T-helper 2 cell treated with Interferon-gamma antibody and Interleukin-4, amounts not matched to agents 100 ng/mL and 5 ng/mL, for 36 hours (primary cell): ENCODE measurements around the gene WFIKKN1. TPM values are rescaled to one million over a fixed set of nuclear protein-coding genes. Genes with fewer than 3 reads are reported as not detected.
"Not testable (repeated sequence)": the region's sequence is repeated elsewhere in the genome, so short reads cannot be mapped to it uniquely, and the experiment has no call there.

Experiments
- intact Hi-C: fragments of 100-400 bp; cut with micrococcal nuclease; formaldehyde crosslinking; loops from one replicate; pipeline ENCODE4 v1.15.1; 2023
- total RNA-seq: library from RNA; stranded (reverse); gene quantifications from 2 replicates; pipeline ENCODE4 v1.2.3, GENCODE V29; 2022

WFIKKN1 gene
- total RNA-seq, 1 donor from 2014 or later: 0.75 TPM

- intact Hi-C loops: no loop called here
Measured at GRCh38 chr16:595094-595528, 35.7 kb upstream of the WFIKKN1 start.

GRCh38 chr16:595942-596735 lies 34.6 kb upstream of the WFIKKN1 start:
- intact Hi-C loops: no loop called here

GRCh38 chr16:596736-597060 lies 34.1 kb upstream of the WFIKKN1 start:
- intact Hi-C loops: no loop called here

- intact Hi-C loops: not testable (repeated sequence)
Measured at GRCh38 chr16:597655-598054, 33.1 kb upstream of the WFIKKN1 start.

GRCh38 chr16:598823-599739 lies 31.7 kb upstream of the WFIKKN1 start:
- intact Hi-C loops: no loop called here

GRCh38 chr16:600781-601180 lies 30.0 kb upstream of the WFIKKN1 start:
- intact Hi-C loops: no loop called here

- intact Hi-C loops: no loop called here
Measured at GRCh38 chr16:603933-604332, 26.9 kb upstream of the WFIKKN1 start.

GRCh38 chr16:606656-607307 lies 24.0 kb upstream of the WFIKKN1 start:
- intact Hi-C loops: no loop called here

GRCh38 chr16:608019-608418 lies 22.8 kb upstream of the WFIKKN1 start:
- intact Hi-C loops: no loop called here

GRCh38 chr16:609316-609715 lies 21.5 kb upstream of the WFIKKN1 start:
- intact Hi-C loops: no loop called here

GRCh38 chr16:609984-610383 lies 20.8 kb upstream of the WFIKKN1 start:
- intact Hi-C loops: no loop called here

GRCh38 chr16:610513-611381 lies 20.0 kb upstream of the WFIKKN1 start:
- intact Hi-C loops: no loop called here

GRCh38 chr16:615122-615521 lies 15.7 kb upstream of the WFIKKN1 start:
- intact Hi-C loops: no loop called here

- intact Hi-C loops: no loop called here
Measured at GRCh38 chr16:616733-617586, 13.8 kb upstream of the WFIKKN1 start.

- intact Hi-C loops: no loop called here
Measured at GRCh38 chr16:617855-618254, 12.9 kb upstream of the WFIKKN1 start.

- intact Hi-C loops: no loop called here
Measured at GRCh38 chr16:619476-620100, 11.2 kb upstream of the WFIKKN1 start.

- intact Hi-C loops: no loop called here
Measured at GRCh38 chr16:620700-621525, 9.9 kb upstream of the WFIKKN1 start.

- intact Hi-C loops: no loop called here
Measured at GRCh38 chr16:621526-622105, 9.2 kb upstream of the WFIKKN1 start.
